DND-41 (cell line): ENCODE data around the gene CREB3L1.

ENCODE experiments used
- EZH2 ChIP-seq: IDR thresholded peaks from 3 replicates; pipeline ENCODE4 v1.6.1; 2012; ENCODE audit warnings: borderline replicate concordance, low read depth, mild to moderate bottlenecking, moderate library complexity, low read length, inconsistent platforms; ENCODE audit not compliant: severe bottlenecking
- TF ChIP-seq, protein P1 (sequence below): IDR thresholded peaks from 2 replicates; pipeline ENCODE4 v1.5.1; 2012; ENCODE audit warnings: borderline replicate concordance, low read length, moderate library complexity, mild to moderate bottlenecking; ENCODE audit not compliant: poor library complexity, severe bottlenecking; ENCODE audit errors: extremely low read depth

- TF ChIP-seq EZH2, result no peak
- TF ChIP-seq, protein P1, sequence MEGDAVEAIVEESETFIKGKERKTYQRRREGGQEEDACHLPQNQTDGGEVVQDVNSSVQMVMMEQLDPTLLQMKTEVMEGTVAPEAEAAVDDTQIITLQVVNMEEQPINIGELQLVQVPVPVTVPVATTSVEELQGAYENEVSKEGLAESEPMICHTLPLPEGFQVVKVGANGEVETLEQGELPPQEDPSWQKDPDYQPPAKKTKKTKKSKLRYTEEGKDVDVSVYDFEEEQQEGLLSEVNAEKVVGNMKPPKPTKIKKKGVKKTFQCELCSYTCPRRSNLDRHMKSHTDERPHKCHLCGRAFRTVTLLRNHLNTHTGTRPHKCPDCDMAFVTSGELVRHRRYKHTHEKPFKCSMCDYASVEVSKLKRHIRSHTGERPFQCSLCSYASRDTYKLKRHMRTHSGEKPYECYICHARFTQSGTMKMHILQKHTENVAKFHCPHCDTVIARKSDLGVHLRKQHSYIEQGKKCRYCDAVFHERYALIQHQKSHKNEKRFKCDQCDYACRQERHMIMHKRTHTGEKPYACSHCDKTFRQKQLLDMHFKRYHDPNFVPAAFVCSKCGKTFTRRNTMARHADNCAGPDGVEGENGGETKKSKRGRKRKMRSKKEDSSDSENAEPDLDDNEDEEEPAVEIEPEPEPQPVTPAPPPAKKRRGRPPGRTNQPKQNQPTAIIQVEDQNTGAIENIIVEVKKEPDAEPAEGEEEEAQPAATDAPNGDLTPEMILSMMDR, result no peak
These were observed 54.0 kb downstream of the CREB3L1 start for GRCh38 chr11:46331282-46331984.
